ENCODE measurements around the gene NDRG2. TPM values are rescaled to one million over a fixed set of nuclear protein-coding genes. Genes with fewer than 3 reads are reported as not detected.

Gene NDRG2
- total RNA-seq, 1 donor, result not detected

DNA sequence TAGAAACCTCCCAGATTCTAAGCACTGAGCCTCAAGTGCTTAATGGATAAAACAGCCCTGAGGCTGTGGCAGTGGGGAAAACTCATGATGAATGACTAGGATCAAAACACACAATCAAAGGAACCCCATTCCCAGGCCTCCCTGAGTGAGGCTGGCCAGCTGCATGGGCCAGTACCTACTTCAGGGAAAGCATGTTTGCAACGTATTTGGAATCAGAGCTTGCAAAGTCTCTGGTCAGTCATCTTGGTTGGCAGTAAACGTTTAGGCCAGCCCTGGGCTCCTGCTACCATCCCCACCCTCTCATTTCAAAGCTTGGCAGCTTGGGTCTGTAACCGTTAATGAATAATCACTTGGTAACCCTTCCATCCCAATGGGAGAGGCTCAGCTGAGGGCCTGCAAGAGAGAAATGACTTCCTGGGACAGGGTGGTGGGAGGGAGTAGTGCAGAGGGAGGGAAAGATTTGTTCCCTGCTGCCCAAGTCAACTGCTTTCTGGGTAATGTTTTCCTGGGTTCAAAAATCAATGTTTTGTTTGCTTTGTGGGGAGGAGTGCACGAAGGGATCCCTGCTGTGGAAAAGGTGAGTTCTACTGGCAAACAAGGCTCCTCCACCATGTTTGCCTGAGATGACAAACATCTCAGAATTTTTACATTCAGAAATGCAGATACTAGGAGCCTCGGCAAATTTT, 30.7 kb upstream of the NDRG2 start:
- DNase-seq (ENCODE audit: low read depth), result no peak
- TF ChIP-seq, protein P1, sequence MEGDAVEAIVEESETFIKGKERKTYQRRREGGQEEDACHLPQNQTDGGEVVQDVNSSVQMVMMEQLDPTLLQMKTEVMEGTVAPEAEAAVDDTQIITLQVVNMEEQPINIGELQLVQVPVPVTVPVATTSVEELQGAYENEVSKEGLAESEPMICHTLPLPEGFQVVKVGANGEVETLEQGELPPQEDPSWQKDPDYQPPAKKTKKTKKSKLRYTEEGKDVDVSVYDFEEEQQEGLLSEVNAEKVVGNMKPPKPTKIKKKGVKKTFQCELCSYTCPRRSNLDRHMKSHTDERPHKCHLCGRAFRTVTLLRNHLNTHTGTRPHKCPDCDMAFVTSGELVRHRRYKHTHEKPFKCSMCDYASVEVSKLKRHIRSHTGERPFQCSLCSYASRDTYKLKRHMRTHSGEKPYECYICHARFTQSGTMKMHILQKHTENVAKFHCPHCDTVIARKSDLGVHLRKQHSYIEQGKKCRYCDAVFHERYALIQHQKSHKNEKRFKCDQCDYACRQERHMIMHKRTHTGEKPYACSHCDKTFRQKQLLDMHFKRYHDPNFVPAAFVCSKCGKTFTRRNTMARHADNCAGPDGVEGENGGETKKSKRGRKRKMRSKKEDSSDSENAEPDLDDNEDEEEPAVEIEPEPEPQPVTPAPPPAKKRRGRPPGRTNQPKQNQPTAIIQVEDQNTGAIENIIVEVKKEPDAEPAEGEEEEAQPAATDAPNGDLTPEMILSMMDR (IDR thresholded peaks at IDR 0.05; ENCODE audit: insufficient read depth, low read depth, low read length), result no peak
- H3K4me3 ChIP-seq (ENCODE audit: low read depth, low read length), result no peak overlapping the region

DNA sequence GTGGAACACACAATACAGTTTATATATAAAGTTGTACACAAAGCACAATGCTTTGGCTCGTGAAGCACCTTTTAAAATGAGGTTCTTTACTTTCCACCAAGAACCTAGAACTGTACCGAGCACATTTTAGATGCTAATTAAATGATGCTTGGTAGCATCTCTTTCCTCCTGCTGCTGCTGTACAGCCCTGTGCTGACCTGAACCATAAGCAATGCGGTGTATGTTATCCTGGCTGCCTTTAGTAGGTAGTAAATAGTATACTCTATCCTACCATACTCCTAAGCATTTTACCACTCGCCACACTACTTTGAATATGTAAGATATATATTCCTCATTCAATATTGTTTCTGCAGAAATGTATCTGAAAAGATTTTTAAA, 29.9 kb upstream of the NDRG2 start:
- no peak for DNase-seq (ENCODE audit: low read depth)
- TF ChIP-seq, protein P1 (IDR thresholded peaks at IDR 0.05; ENCODE audit: insufficient read depth, low read depth, low read length), result no peak
- H3K4me3 ChIP-seq (ENCODE audit: low read depth, low read length), result no peak overlapping the region

DNA sequence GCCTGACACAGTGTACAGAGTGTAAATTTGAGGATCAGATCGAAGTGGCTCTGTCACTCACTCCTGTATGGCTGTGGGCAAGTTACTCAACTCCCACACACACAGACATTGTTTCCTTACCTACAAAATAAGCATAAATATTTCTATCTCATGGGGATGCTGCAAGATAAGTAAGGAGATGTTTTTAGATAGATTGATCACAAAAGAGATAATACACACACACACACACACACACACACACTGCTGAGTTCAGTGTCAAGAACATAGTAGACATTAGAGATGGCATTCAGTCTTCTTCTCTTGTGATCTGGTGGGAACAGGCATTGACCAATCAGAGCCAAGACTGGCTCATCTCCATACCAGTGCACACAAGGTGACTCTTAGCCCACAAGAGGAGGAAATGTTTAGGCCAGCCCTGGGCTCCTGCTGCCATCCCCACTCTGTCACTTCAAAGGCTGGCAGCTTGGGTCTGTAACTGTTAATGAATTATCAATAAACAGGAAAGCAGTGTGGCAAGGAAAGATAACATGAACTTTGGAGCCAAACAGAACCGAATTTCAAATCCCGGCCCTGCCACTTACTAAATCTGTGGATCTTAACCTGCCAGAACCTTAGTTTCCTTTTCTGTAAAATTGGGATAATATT, 29.4 kb upstream of the NDRG2 start:
- H3K4me3 ChIP-seq (ENCODE audit: low read depth, low read length), result no peak overlapping the region
- TF ChIP-seq, protein P1 (IDR thresholded peaks at IDR 0.05; ENCODE audit: insufficient read depth, low read depth, low read length), result no peak
- DNase-seq (ENCODE audit: low read depth), result no peak

DNA sequence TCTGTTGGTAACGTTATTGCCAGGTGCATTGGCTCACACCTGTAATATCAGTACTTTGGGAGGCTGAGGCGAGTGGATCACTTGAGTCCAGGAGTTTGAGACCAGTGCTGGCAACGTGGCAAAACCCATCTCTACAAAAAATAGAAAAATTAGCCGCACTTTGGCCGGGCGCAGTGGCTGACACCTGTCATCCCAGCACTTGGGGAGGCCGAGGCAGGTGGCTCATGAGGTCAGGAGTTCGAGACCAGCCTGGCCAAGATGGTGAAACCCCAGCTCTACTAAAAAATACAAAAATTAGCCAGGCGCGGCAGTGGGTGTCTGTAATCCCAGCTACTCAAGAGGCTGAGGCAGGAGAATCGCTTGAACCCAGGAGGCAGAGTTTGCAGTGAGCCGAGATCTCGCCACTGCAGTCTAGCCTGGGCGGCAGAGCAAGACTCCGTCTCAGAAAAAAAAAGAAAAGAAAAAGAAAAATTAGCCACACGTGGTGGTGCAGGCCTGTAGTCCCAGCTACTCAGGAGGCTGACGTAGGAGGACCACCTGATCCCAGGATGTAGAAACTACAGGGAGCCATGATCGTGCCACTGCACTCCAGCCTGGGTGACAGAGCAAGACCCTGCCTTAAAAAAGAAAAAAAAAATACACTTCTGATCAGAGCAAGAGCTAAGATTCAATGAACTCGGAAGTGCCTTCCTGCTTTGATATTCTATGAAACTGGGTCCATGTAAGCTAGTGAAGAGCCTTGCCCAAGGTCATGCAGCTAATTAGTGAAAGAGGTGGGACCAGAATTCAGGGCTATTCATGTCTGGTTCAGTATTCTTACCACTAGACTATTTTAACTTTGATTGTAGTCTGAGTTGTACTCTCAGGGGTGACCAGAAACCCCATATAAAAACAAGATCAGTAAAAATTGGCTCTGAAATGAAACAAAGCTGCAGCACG, 28.6 kb upstream of the NDRG2 start:
- DNase-seq (ENCODE audit: low read depth), result no peak
- TF ChIP-seq, protein P1 (IDR thresholded peaks at IDR 0.05; ENCODE audit: insufficient read depth, low read depth, low read length), result no peak
- no peak overlapping the region for H3K4me3 ChIP-seq (ENCODE audit: low read depth, low read length)

DNA sequence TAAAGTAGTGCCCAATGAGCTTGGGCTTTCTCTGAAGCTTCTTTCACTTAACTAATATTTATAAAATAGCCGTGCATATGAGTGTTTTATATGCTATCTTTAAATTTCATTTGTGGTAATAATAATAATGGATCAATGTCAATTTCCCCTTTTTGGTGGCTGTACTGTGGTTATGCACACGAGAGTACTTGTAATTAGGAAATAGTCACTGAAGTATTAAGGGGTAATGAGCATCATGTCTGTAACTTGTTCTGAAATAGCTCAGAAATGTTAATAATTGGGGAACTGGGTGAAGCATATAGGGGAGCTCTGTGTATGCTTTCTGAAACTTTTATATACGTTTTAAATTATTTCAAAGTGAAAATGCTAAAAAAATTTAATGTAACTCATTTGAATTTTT, 25.7 kb upstream of the NDRG2 start:
- no peak overlapping the region for H3K4me3 ChIP-seq (ENCODE audit: low read depth, low read length)
- TF ChIP-seq, protein P1 (IDR thresholded peaks at IDR 0.05; ENCODE audit: insufficient read depth, low read depth, low read length), result no peak
- no peak for DNase-seq (ENCODE audit: low read depth)

DNA sequence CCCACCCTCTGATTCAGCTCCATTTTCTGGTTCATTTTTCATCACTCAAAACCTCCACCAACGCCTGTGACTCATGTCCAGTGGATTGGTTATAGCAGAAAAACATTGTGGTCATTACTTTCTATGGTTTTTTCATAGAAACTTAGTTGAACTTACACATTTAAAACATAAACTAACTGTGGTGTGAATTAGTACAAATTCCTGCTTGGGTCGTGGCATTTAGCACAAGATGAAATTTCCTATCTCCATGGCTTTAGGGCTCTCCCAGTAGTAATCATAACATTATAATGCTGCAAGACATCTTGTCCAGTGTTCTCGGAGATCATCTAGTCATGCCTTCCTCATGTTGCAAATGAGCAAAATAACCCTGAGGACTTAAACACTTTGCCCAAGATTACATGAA, 24.4 kb upstream of the NDRG2 start:
- no peak overlapping the region for H3K4me3 ChIP-seq (ENCODE audit: low read depth, low read length)
- DNase-seq (ENCODE audit: low read depth), result no peak
- TF ChIP-seq, protein P1 (IDR thresholded peaks at IDR 0.05; ENCODE audit: insufficient read depth, low read depth, low read length), result no peak

Measured in fibroblast of villous mesenchyme (primary cell).